GM23338 (cell line): ENCODE data around the gene PHOSPHO1. TPM values are rescaled to one million over a fixed set of nuclear protein-coding genes. Genes with fewer than 3 reads are reported as not detected.

Experiments
- ATAC-seq: fragments of 200-7000 bp; cut with Tn5 transposase; 3 replicates; pipeline ENCODE4 v1.9.1; 2020
- DNase-seq: peaks from one replicate; pipeline ENCODE4 v3.0.0-alpha.2; 2015; ENCODE audit warnings: low spot score
- H2AFZ ChIP-seq: fragments of 200-600 bp; sonication (generic); 2 replicates; pipeline ENCODE4 v1.8.0; 2016; ENCODE audit warnings: antibody characterized with exemption, mild to moderate bottlenecking, moderate library complexity
- H3F3A ChIP-seq: fragments of 200-600 bp; sonication (generic); replicated peaks from 2 replicates; pipeline ENCODE4 v1.8.0; 2017; ENCODE audit warnings: antibody characterized with exemption, mixed run types, low read depth
- H3K27ac ChIP-seq: fragments of 200-600 bp; sonication (generic); 2 replicates; pipeline ENCODE4 v1.6.1; 2016; ENCODE audit warnings: low read depth
- H3K27me3 ChIP-seq: fragments of 200-600 bp; sonication (generic); 2 replicates; pipeline ENCODE4 v1.8.0; 2016; ENCODE audit warnings: mild to moderate bottlenecking, mixed run types, moderate library complexity; ENCODE audit not compliant: insufficient read depth
- H3K36me3 ChIP-seq: fragments of 200-600 bp; sonication (generic); 2 replicates; pipeline ENCODE4 v1.8.0; 2016; ENCODE audit warnings: mild to moderate bottlenecking; ENCODE audit not compliant: insufficient read depth
- H3K4me1 ChIP-seq: fragments of 200-600 bp; sonication (generic); 2 replicates; pipeline ENCODE4 v1.8.0; 2016; ENCODE audit warnings: mild to moderate bottlenecking, moderate library complexity; ENCODE audit not compliant: insufficient read depth
- H3K4me2 ChIP-seq: fragments of 200-600 bp; sonication (generic); 2 replicates; pipeline ENCODE4 v1.7.1; 2017; ENCODE audit warnings: mixed run types
- H3K4me3 ChIP-seq: fragments of 200-600 bp; sonication (generic); 2 replicates; pipeline ENCODE4 v1.6.1; 2016; ENCODE audit warnings: mixed run types
- H3K79me2 ChIP-seq: fragments of 200-600 bp; sonication (generic); replicated peaks from 2 replicates; pipeline ENCODE4 v1.8.0; 2017; ENCODE audit warnings: mild to moderate bottlenecking; ENCODE audit not compliant: insufficient read depth
- H3K9me2 ChIP-seq: fragments of 200-600 bp; sonication (generic); 2 replicates; pipeline ENCODE4 v1.8.0; 2017; ENCODE audit not compliant: insufficient read depth
- H4K20me1 ChIP-seq: fragments of 200-600 bp; sonication (generic); replicated peaks from 2 replicates; pipeline ENCODE4 v1.8.0; 2017; ENCODE audit warnings: mild to moderate bottlenecking; ENCODE audit not compliant: insufficient read depth
- H3K27ac Mint-ChIP-seq: 2 replicates; pipeline ENCODE4 v1.8.0; 2020; ENCODE audit warnings: inconsistent platforms, mild to moderate bottlenecking, moderate library complexity, mixed read lengths
- H3K27me3 Mint-ChIP-seq: 3 replicates; pipeline ENCODE4 v1.8.0; 2022; ENCODE audit warnings: low read depth, mild to moderate bottlenecking, moderate library complexity, mixed read lengths, inconsistent platforms; ENCODE audit not compliant: insufficient read depth, poor library complexity
- H3K36me3 Mint-ChIP-seq: 3 replicates; pipeline ENCODE4 v1.8.0; 2021; ENCODE audit warnings: low read depth, mild to moderate bottlenecking, inconsistent platforms, moderate library complexity, mixed read lengths
- H3K4me1 Mint-ChIP-seq: 3 replicates; pipeline ENCODE4 v1.8.0; 2020; ENCODE audit warnings: mild to moderate bottlenecking, inconsistent platforms, mixed read lengths
- H3K4me3 Mint-ChIP-seq: 3 replicates; pipeline ENCODE4 v1.8.0; 2021; ENCODE audit warnings: moderate library complexity, mild to moderate bottlenecking, inconsistent platforms, mixed read lengths
- H3K9me3 Mint-ChIP-seq: 3 replicates; pipeline ENCODE4 v1.8.0; 2020; ENCODE audit warnings: moderate library complexity, mild to moderate bottlenecking, inconsistent platforms, mixed read lengths
- CREB1 ChIP-seq: fragments of 250-450 bp; sonication (Bioruptor Pico); IDR thresholded peaks from 2 replicates; pipeline ENCODE4 v1.5.0; 2020; ENCODE audit warnings: low read depth, mild to moderate bottlenecking, moderate library complexity
- CTCF ChIP-seq, 2 experiments: fragments of 200-600 bp in 1 of 2; sonication (generic) in 1 of 2; conservative IDR thresholded peaks; 2 replicates each; pipeline versions ENCODE4 v1.5.1 to v1.6.1; 2016 to 2017; ENCODE audit warnings: antibody characterized with exemption in 2 of 2, low read depth in 2 of 2, mild to moderate bottlenecking in 2 of 2, moderate library complexity in 1 of 2
- EZH2 ChIP-seq: fragments of 200-600 bp; sonication (generic); IDR thresholded peaks from one replicate; pipeline ENCODE4 v1.8.0; 2017; ENCODE audit warnings: antibody characterized with exemption, mild to moderate bottlenecking, low read depth; ENCODE audit not compliant: unreplicated experiment
- EZH2phosphoT487 ChIP-seq: fragments of 200-600 bp; sonication (generic); IDR thresholded peaks from one replicate; pipeline ENCODE4 v1.8.1; 2018; ENCODE audit warnings: antibody characterized with exemption; ENCODE audit not compliant: unreplicated experiment
- JUNB ChIP-seq: IDR thresholded peaks from one replicate; pipeline ENCODE4 v1.6.1; 2016; ENCODE audit warnings: antibody characterized with exemption; ENCODE audit not compliant: unreplicated experiment
- NANOG ChIP-seq: IDR thresholded peaks from 2 replicates; pipeline ENCODE4 v1.6.1; 2016; ENCODE audit warnings: antibody characterized with exemption, borderline replicate concordance
- POLR2AphosphoS5 ChIP-seq: IDR thresholded peaks from 2 replicates; pipeline ENCODE4 v1.6.1; 2016; ENCODE audit warnings: antibody characterized with exemption, low read depth
- REST ChIP-seq: IDR thresholded peaks from one replicate; pipeline ENCODE4 v1.6.1; 2018; ENCODE audit warnings: antibody characterized with exemption; ENCODE audit not compliant: unreplicated experiment
- ZNF114 ChIP-seq: fragments of 250-450 bp; sonication (Bioruptor Pico); IDR thresholded peaks from 2 replicates; pipeline ENCODE4 v1.5.0; 2020; ENCODE audit warnings: mild to moderate bottlenecking, moderate library complexity
- ZNF331 ChIP-seq: fragments of 250-450 bp; sonication (Bioruptor Pico); IDR thresholded peaks from 2 replicates; pipeline ENCODE4 v1.5.0; 2020; ENCODE audit warnings: low read depth, mild to moderate bottlenecking, moderate library complexity
- polyA plus RNA-seq: library from polyadenylated mRNA; unstranded; fragments of >200 nt; fragmentation: Nextera tagmentation; extraction: Ambion mirVana; gene quantifications from 2 replicates; pipeline ENCODE4 v1.2.1, GENCODE V29; 2016
- total RNA-seq: library from RNA; depleted of rRNA; stranded (reverse); fragments of >200 nt; shearing (Covaris generic); gene quantifications from 2 replicates; pipeline ENCODE4 v1.2.3, GENCODE V29; 2014
- TF ChIP-seq, protein P1 (sequence below): fragments of 250-450 bp; sonication (Bioruptor Pico); IDR thresholded peaks from 2 replicates; pipeline ENCODE4 v1.5.0; 2020; ENCODE audit warnings: mild to moderate bottlenecking, moderate library complexity
- TF ChIP-seq, protein P2 (sequence below): IDR thresholded peaks from 2 replicates; pipeline ENCODE4 v1.6.1; 2016; ENCODE audit warnings: antibody characterized with exemption

Gene PHOSPHO1
- total and polyA plus RNA-seq, 2 experiments from 2014 or later = 0.71 to 2.2 TPM

DNA sequence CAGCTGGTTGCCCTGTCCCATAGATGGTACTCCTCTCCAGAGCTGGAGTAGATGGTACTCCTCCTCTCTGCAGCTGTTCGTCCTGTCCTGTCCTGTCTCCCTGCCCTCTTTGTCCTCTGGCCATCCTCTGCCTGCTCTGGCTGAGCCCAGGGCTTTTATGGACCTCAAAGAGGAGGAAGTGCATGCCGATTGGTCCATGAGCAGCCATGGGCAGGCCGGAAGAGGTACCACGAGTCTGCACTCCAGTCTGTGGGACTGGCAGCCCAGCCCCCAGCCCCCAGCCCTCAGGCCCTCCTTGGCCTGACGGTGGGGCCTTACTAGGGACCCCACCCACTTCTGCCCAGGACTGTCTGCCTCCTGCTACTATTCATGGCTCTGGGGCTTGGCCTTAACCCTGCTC lies 47.2 kb downstream of the PHOSPHO1 start:
- no peaks in the 10 kb centered on the region for H3F3A ChIP-seq
- H3K9me2 ChIP-seq = no peaks in the 10 kb centered on the region
- no peak overlapping the region for H3K27ac ChIP-seq
- TF ChIP-seq CREB1 (CRISPR knock-in tag) (no peak), NANOG (no peak), CTCF (conservative IDR thresholded peaks at IDR 0.05; ENCODE audit: low read depth in 2 of 2) (no peak), POLR2AphosphoS5 (no peak), JUNB (no peak), ZNF331 (no peak), REST (no peak), EZH2phosphoT487 (no peak), ZNF114 (CRISPR knock-in tag) (no peak), EZH2 (no peak)
- TF ChIP-seq, protein P1, sequence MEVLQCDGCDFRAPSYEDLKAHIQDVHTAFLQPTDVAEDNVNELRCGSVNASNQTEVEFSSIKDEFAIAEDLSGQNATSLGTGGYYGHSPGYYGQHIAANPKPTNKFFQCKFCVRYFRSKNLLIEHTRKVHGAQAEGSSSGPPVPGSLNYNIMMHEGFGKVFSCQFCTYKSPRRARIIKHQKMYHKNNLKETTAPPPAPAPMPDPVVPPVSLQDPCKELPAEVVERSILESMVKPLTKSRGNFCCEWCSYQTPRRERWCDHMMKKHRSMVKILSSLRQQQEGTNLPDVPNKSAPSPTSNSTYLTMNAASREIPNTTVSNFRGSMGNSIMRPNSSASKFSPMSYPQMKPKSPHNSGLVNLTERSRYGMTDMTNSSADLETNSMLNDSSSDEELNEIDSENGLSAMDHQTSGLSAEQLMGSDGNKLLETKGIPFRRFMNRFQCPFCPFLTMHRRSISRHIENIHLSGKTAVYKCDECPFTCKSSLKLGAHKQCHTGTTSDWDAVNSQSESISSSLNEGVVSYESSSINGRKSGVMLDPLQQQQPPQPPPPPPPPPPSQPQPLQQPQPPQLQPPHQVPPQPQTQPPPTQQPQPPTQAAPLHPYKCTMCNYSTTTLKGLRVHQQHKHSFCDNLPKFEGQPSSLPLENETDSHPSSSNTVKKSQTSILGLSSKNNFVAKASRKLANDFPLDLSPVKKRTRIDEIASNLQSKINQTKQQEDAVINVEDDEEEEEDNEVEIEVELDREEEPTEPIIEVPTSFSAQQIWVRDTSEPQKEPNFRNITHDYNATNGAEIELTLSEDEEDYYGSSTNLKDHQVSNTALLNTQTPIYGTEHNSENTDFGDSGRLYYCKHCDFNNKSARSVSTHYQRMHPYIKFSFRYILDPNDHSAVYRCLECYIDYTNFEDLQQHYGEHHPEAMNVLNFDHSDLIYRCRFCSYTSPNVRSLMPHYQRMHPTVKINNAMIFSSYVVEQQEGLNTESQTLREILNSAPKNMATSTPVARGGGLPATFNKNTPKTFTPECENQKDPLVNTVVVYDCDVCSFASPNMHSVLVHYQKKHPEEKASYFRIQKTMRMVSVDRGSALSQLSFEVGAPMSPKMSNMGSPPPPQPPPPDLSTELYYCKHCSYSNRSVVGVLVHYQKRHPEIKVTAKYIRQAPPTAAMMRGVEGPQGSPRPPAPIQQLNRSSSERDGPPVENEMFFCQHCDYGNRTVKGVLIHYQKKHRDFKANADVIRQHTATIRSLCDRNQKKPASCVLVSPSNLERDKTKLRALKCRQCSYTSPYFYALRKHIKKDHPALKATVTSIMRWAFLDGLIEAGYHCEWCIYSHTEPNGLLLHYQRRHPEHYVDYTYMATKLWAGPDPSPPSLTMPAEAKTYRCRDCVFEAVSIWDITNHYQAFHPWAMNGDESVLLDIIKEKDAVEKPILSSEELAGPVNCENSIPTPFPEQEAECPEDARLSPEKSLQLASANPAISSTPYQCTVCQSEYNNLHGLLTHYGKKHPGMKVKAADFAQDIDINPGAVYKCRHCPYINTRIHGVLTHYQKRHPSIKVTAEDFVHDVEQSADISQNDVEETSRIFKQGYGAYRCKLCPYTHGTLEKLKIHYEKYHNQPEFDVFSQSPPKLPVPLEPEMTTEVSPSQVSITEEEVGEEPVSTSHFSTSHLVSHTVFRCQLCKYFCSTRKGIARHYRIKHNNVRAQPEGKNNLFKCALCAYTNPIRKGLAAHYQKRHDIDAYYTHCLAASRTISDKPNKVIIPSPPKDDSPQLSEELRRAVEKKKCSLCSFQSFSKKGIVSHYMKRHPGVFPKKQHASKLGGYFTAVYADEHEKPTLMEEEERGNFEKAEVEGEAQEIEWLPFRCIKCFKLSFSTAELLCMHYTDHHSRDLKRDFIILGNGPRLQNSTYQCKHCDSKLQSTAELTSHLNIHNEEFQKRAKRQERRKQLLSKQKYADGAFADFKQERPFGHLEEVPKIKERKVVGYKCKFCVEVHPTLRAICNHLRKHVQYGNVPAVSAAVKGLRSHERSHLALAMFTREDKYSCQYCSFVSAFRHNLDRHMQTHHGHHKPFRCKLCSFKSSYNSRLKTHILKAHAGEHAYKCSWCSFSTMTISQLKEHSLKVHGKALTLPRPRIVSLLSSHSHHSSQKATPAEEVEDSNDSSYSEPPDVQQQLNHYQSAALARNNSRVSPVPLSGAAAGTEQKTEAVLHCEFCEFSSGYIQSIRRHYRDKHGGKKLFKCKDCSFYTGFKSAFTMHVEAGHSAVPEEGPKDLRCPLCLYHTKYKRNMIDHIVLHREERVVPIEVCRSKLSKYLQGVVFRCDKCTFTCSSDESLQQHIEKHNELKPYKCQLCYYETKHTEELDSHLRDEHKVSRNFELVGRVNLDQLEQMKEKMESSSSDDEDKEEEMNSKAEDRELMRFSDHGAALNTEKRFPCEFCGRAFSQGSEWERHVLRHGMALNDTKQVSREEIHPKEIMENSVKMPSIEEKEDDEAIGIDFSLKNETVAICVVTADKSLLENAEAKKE (CRISPR knock-in tag) = no peak
- TF ChIP-seq, protein P2, sequence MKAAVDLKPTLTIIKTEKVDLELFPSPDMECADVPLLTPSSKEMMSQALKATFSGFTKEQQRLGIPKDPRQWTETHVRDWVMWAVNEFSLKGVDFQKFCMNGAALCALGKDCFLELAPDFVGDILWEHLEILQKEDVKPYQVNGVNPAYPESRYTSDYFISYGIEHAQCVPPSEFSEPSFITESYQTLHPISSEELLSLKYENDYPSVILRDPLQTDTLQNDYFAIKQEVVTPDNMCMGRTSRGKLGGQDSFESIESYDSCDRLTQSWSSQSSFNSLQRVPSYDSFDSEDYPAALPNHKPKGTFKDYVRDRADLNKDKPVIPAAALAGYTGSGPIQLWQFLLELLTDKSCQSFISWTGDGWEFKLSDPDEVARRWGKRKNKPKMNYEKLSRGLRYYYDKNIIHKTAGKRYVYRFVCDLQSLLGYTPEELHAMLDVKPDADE = no peak
- Mint-ChIP-seq H3K9me3 (peaks cover 44% of the 10 kb centered on the region), H3K4me1 (no peaks in the 10 kb centered on the region), H3K36me3 (peaks cover 20% of the 10 kb centered on the region), H3K27ac (no peak overlapping the region), H3K27me3 (no peaks in the 10 kb centered on the region), H3K4me3 (no peak overlapping the region)
- H3K4me3 ChIP-seq = no peak overlapping the region
- ATAC-seq (no peak), DNase-seq (no peak)
- no peak overlapping the region for H2AFZ ChIP-seq
- no peaks in the 10 kb centered on the region for H3K4me1 ChIP-seq
- 0 out of 2 replicates have a peak, but pooled peaks cover 3% of the 10 kb centered on the region for H3K36me3 ChIP-seq
- no peaks in the 10 kb centered on the region for H3K27me3 ChIP-seq
- H3K79me2 ChIP-seq = no peaks in the 10 kb centered on the region
- no peaks in the 10 kb centered on the region for H4K20me1 ChIP-seq
- H3K4me2 ChIP-seq = no peak overlapping the region
